Stimulated activated CD4-positive, alpha-beta T cell treated with anti-CD3 and anti-CD28 coated beads, Interleukin-4, amount 100 ng/mL, for 24 hours (primary cell): ENCODE data around the gene UBA3.

Experiments
- DNase-seq: peaks from one replicate; pipeline ENCODE4 v3.0.0-alpha.2; 2020

Gene UBA3

DNA sequence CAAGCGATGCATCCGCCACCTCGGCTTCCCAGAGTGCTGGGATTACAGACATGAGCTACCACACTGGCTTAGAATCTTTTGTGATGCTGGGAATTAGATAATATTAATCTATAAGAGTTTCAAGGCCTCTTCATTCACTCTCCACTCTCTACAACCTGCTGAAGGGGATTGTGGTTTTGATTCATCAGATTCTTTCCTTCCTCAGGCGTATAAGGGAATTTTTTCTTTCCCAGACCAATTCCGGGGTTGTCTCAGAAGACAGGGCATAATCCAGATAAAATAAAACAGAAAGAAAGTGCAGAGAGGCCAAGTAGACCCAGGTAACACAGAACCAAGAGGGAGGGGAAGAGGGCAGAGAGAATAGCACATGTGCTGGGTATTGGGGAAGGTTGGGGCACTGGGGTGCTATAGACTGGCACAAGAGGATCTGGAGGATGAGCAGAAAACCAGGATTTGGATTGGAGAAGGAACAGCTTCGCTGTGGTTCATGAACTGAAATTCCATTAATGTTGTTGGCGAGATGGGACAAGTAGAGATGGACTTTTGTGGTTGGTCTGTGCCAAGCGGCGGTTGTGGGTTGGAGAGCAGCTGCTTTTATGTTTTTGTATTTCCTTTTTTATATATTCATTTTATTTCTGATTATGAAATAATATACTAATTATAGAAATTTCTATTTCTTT, 17.4 kb upstream of the UBA3 start:
- no peak for DNase-seq

DNA sequence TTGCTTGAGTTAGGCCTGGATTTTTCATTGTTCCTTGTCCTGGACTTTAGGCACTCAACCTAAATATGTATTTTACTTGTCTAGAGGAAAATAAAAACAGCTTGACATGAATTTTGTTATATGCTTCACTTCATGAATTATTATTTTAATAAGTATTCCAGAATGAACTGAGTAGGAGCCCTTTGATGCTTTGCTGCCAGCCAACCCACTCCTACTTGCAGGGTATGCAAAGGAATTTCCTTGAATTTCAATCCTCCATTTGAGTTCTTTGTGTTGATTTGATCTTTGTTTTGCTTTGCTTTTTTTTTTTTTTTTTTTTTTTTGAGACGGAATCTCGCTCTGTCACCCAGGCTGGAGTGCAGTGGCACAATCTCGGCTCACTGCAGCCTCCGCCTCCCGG, 16.1 kb upstream of the UBA3 start:
- DNase-seq, result no peak

- peak; percentile 28 for DNase-seq
Observed at GRCh38 chr3:69095636-69096035, 15.5 kb upstream of the UBA3 start.

DNA sequence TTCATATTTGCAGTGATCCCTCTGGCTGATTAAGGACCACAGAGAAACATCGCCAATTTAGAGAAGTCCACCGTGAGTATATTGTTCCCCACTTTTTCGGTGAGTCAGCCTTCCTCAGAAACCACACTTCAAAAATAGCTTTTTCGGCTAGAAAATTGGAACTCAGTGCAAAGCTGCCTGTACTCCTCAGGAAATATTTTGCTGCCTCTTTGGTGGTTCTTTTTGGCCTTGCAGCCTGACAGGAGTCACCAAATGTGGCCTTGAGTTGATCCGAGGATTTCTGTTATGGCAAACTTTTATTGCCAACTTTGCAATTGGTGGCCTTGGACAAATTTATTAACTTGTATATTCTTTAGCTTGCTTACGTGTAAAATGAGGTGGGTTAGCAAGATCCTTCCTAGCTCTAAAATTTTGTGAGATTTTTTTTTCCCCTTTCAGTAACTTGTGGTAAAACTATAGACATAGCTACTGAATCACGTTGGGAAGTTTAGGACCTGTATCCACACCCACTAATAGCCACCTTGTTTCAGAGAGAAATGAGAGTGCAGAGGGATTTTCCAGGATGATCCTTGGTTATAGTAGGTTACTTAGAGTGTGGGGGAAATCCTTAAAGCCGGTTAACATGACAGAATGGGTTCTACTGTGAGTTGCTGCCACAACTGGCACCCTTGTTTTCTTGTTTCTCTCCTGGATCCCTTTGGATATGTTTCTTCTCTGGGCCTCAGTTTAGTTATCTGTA, 14.5 kb upstream of the UBA3 start:
- peak; percentile 32 for DNase-seq

DNA sequence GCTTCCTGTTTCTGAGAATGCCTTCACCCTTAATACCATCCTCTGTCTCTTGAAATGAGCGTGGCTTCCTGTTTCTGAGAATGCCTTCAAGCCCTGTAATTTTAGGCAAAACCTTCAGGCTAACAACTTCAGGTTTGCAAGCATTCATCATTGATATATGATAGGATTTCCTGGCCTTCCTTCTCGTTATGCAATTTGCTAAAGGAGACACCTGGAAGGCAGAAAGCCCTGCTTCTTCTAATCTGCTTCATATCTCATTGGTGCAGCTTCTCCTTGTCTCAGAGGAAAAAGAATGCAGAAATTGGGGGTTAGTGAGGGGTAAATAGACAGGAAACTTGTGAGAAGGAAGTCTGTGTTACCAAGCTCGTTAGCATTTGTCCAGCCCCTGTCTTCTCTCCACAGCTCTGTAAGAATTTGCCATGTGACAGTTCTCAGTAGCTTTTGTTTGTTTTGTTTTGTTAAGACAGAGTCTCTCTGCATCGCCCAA, 11.9 kb upstream of the UBA3 start:
- no peak for DNase-seq

GRCh38 chr3:69091389-69092029, 11.3 kb upstream of the UBA3 start:
- DNase-seq, result no peak

DNA sequence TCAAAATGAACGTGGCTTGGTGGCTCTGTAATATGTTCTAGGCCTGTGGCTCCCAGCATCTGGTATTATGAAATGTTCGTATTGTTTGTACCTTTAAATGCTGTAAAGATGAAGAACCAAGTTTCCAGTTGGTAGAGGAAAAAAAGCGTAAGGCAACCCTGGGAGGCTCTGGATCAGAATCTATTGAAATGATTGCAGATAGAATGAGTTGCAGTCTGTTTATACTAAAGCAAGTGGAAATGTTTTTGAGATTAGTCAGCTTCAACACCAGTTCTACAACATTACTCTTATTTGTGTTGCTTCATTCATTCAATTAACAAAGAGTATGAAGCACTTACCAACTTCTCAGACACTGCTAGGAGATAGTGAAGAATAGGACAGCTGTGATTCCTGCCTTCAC, 9.9 kb upstream of the UBA3 start:
- DNase-seq, result no peak

GRCh38 chr3:69088063-69088462, 7.9 kb upstream of the UBA3 start:
- DNase-seq, result no peak

DNA sequence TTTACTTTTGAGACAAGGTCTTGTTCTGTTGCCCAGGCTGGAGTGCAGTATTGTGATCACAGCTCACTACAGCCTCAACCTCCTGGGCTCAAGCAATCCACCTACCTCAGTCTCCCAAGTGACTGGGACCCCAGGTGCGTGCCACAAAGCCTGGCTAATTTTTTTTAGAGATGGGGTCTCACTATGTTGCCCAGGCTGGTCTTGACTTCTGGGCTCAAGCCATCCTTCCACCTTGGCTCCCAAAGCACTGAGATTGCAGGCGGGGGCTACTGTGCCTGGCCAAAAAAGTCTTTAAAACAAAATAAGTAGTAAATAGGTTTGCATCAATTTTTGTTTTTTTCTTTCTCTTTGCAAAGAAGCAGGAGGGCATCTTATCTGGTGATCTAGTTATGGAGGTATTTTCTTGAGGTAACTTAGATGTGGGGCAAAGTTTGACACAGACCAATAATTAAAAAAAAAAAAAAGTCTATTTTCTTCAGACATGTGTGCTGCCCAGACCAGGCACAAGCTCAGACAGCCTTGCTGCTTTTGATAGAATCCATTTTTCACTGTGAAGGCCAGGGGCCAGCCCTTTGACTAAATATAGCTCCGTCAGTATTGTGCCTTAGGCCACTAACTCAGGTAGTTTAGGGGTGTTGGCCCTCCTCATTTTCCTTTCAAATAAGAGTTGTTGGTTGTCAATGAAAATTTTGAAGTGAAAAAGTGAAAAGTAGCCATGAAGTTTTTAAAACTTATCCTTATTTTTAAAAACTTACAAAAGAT, 7.0 kb upstream of the UBA3 start:
- no peak for DNase-seq

- DNase-seq, result peak; percentile 83
Observed at GRCh38 chr3:69085833-69086722, 5.9 kb upstream of the UBA3 start.

DNA sequence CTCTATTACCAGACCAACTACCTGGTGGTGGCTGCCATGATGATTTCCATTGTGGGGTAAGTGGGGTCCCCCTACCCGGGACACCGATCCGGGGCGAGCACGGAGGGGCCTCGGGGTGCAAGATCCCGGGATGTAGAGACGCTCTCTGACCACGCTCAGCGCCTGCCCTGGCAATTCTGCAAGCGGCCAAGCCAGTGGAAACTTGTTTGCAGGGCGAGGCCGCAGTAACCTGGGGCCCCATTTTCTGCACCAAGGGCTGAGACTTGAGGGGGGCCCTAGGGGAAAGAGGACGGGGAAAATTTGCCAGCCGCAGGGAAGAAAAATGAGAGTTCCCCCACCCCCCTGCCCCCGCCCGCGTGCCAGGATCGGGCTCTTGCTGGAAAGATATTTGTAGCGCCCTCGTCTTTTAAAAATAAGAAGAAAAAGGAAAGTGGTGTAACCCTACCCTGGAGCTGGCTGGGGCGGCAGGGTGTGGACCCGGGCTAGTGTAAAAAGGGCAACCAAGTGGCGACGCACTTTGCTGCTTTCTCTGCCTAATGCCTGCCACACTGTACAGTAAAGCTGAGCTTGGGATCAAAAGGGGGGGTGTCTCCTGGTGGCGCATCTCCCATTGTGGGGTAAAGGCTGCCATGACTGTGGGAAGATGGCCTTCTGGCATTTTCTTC, 5.1 kb upstream of the UBA3 start:
- DNase-seq, result peak; percentile 27

DNA sequence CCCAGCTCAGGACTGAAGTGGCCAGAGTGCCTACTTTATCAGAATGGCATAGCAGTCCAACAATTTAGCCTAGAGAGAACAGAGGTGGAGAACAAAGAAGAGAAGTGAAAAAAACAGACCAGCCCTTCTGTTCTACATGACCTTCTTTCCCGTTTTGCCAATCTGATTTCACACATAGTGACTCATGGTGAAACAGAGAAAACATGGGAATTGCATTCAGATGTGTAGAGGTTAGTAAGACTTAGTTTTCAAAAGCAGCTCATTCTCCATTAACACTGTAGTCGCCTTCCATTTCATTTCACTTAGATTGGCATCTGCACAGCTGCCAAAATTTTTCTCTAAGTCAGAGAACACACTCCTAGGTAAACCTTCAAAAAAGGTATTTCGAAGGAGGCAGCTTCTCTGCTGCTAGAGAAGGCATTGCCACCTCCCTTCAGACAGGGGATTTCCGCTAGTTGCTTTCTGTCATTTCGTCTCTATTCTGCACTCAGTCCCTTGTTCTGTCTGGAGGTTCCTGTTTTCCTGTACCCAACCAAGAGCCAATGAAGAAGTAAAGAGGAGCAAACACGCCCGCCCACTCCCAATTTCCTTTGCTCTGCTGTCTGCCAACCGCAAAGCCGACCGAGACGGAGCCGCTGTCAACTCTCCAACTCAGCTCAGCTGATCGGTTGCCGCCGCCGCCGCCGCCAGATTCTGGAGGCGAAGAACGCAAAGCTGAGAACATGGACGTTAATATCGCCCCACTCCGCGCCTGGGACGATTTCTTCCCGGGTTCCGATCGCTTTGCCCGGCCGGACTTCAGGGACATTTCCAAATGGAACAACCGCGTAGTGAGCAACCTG, 4.4 kb upstream of the UBA3 start, which contains the start of gene ARL6IP5:
Gene ARL6IP5 (plus strand): TSS at position 612 of the 842 bp plus-strand sequence. CDS start 111 bp downstream, at position 723.
- peak; percentile 91 for DNase-seq

GRCh38 chr3:69082805-69083204, 2.6 kb upstream of the UBA3 start:
- peak; percentile 86 for DNase-seq

GRCh38 chr3:69082361-69082760, 2.2 kb upstream of the UBA3 start:
- no peak for DNase-seq

GRCh38 chr3:69081583-69082262, 1.6 kb upstream of the UBA3 start:
- DNase-seq, result no peak

DNA sequence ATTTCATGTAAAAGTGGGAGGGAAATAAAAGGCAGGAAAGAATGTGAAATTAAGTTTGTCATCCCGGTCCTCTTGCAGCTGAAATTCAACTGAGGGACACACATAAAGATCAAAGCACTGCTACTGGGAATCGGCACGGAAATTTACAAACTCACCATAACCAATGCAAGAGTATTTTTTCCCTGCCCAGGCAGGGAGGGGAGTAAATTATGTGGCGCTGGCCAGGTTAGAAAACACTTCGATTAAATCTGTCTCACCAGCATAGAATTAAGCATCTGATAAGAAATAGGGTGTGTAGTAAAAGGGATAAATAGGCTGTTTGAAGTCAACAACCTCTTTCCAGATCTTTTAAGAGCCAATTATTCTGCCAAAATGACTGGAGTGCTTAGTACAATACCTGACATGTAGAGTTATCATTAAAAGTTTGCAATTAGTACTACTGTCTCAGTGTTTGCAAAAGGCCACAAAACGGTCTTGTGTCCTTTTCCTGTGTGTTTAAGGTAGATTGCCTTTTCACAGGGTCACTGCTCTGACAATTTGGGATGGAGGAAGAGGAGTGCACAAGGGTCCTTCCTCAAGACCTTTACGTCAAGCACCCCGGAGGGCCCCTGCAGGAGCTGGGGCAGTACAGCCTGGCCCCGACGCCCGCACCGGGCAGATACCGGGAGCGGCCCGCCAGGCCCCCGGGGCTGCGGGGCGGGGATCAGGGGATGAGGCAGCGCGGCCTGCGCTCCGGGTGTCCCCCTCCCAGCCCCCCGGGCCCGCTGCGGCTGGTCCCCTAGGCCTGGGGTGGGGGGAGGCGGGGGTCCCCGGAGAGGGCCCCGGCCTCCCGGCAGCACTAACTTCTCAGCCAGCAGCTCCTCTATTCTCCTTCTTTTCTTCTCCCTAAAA, 651 bp downstream of the UBA3 start:
- no peak for DNase-seq

DNA sequence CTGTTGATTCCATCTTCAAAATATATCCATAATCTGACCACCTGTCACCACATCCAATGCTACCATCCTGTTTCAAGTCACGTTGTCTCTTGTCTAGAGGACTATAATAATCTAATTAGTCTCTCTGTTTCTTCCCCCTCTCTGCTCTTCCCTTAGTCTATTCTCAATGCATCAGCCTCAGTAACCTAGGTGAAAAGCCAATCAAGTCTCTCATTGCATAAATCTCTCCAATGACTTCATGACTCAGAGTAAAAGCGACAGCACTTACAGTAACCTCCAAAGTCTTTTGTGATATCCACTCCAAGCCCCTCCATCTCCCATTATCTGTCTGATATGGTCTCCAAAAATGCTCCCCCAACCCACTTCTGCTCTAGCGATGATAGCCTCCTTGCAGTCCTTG, 7.2 kb downstream of the UBA3 start:
- no peak for DNase-seq

GRCh38 chr3:69066121-69066520, 14.0 kb downstream of the UBA3 start:
- no peak for DNase-seq
